Thoracic aorta endothelial cell (primary cell): Measurements from ENCODE around the gene CAND1. TPM values are rescaled to one million over a fixed set of nuclear protein-coding genes. Genes with fewer than 3 reads are reported as not detected.

Source experiments
- total RNA-seq: library from RNA; depleted of rRNA; stranded (reverse); fragments of >200 nt; gene quantifications from 2 replicates; pipeline ENCODE4 v1.2.3, GENCODE V29; 2012

CAND1 gene
- 156 and 168 TPM in 2 replicates for total RNA-seq

GRCh38 chr12:67268896-67269632, at the start of gene CAND1:
TSS of gene CAND1 (plus strand) at chr12:67269358. CDS start at chr12:67269718, 360 bp downstream.

